Uterus (tissue), 4 donors: ENCODE results near the gene SUGP1. TPM values are rescaled to one million over a fixed set of nuclear protein-coding genes. Genes with fewer than 3 reads are reported as not detected.

Source experiments
- DNase-seq, 2 donors: peaks; one replicate each; pipeline ENCODE4 v3.0.0-alpha.2; 2019 to 2020
- H3K27ac ChIP-seq, 2 donors: fragments of 200-600 bp; sonication (generic); 1 replicate in 1 of 2; 2 replicates in 1 of 2; pipeline ENCODE4 v1.5.1; 2016 to 2018
- H3K27me3 ChIP-seq, 2 donors: fragments of 200-600 bp; sonication (generic); one replicate each; pipeline ENCODE4 v1.5.1; 2018 to 2019; ENCODE audit warnings: control low read depth in 1 of 2
- H3K36me3 ChIP-seq, 2 donors: fragments of 200-600 bp; sonication (generic); one replicate each; pipeline ENCODE4 v1.5.1; 2019; ENCODE audit warnings: control low read depth in 1 of 2
- H3K4me1 ChIP-seq, 2 donors: fragments of 200-600 bp; sonication (generic); one replicate each; pipeline ENCODE4 v1.5.1; 2018 to 2019; ENCODE audit warnings: control low read depth in 1 of 2
- H3K4me3 ChIP-seq, 2 donors: fragments of 200-600 bp; sonication (generic); 1 replicate in 1 of 2; 2 replicates in 1 of 2; pipeline ENCODE4 v1.5.1; 2018 to 2019; ENCODE audit warnings: mild to moderate bottlenecking in 1 of 2
- H3K9me3 ChIP-seq, 2 donors: fragments of 200-600 bp; sonication (generic); one replicate each; pipeline ENCODE4 v1.5.1; 2019; ENCODE audit warnings: control low read depth in 1 of 2
- CTCF ChIP-seq, 4 experiments: fragments of 200-600 bp in 2 of 4; fragments of 450-650 bp in 2 of 4; sonication (generic) in 2 of 4; IDR thresholded peaks; one replicate each; pipeline ENCODE4 v1.5.1; 2016 to 2019; ENCODE audit warnings: antibody characterized with exemption in 4 of 4, mild to moderate bottlenecking in 2 of 4, moderate library complexity in 1 of 4
- POLR2A ChIP-seq, 2 donors: fragments of 450-650 bp; IDR thresholded peaks; one replicate each; pipeline ENCODE4 v1.6.1; 2016; ENCODE audit warnings: antibody characterized with exemption in 2 of 2, mild to moderate bottlenecking in 1 of 2, moderate library complexity in 1 of 2
- intact Hi-C: fragments of 100-400 bp; cut with DNase I; formaldehyde crosslinking; loops from one replicate; pipeline ENCODE4 v1.15.1; 2023; ENCODE audit warnings: low total_unique reads
- total RNA-seq, 4 donors: library from RNA; depleted of rRNA in 3 of 4; stranded (reverse); fragments of >200 nt in 3 of 4; gene quantifications; one replicate each; pipeline versions ENCODE4 v1.1.0 to v1.2.4, GENCODE V29; 2014 to 2023
- donor health status: DM: yes; HTN: yes; CAD: no.

The SUGP1 gene
- total RNA-seq, 4 donors from 2014 or later: 9.5 to 43.6 (median 14.0) TPM

- TF ChIP-seq CTCF (IDR thresholded peaks at IDR 0.05) (no peak), POLR2A (IDR thresholded peaks at IDR 0.05) (no peak)
- Histone ChIP-seq H3K27me3 (no peaks in the 10 kb centered on the region), H3K4me3 (no peak overlapping the region), H3K4me1 (peaks cover 0 to 8% of the 10 kb centered on the region in 2 donors), H3K27ac (no peak overlapping the region), H3K36me3 (no peaks in the 10 kb centered on the region), H3K9me3 (peaks cover 0 to 3% of the 10 kb centered on the region in 2 donors)
- intact Hi-C loops: no loop called here
- no peak for DNase-seq
These were observed 56.3 kb downstream of the SUGP1 start for GRCh38 chr19:19263886-19264487.

- H3K4me3 ChIP-seq: no peak overlapping the region
- intact Hi-C loops: no loop called here
- H3K27ac ChIP-seq: no peak overlapping the region
- TF ChIP-seq POLR2A (IDR thresholded peaks at IDR 0.05) (no peak), CTCF (IDR thresholded peaks at IDR 0.05) (no peak)
- H3K27me3 ChIP-seq: no peaks in the 10 kb centered on the region
- peaks cover 0 to 3% of the 10 kb centered on the region in 2 donors for H3K9me3 ChIP-seq
- no peak for DNase-seq
- peaks cover 0 to 8% of the 10 kb centered on the region in 2 donors for H3K4me1 ChIP-seq
- no peaks in the 10 kb centered on the region for H3K36me3 ChIP-seq
These were observed 57.9 kb downstream of the SUGP1 start for GRCh38 chr19:19262190-19263057.

GRCh38 chr19:19261350-19262189, 58.7 kb downstream of the SUGP1 start:
- no peaks in the 10 kb centered on the region for H3K27me3 ChIP-seq
- H3K4me1 ChIP-seq: peaks cover 0 to 8% of the 10 kb centered on the region in 2 donors
- H3K27ac ChIP-seq: no peak overlapping the region
- peaks cover 0 to 3% of the 10 kb centered on the region in 2 donors for H3K9me3 ChIP-seq
- TF ChIP-seq POLR2A (IDR thresholded peaks at IDR 0.05) (no peak), CTCF (IDR thresholded peaks at IDR 0.05) (no peak)
- no peaks in the 10 kb centered on the region for H3K36me3 ChIP-seq
- intact Hi-C loops: no loop called here
- DNase-seq: no peak
- peak overlapping the region in 1 of 2 donors; percentile 23 for H3K4me3 ChIP-seq

DNA sequence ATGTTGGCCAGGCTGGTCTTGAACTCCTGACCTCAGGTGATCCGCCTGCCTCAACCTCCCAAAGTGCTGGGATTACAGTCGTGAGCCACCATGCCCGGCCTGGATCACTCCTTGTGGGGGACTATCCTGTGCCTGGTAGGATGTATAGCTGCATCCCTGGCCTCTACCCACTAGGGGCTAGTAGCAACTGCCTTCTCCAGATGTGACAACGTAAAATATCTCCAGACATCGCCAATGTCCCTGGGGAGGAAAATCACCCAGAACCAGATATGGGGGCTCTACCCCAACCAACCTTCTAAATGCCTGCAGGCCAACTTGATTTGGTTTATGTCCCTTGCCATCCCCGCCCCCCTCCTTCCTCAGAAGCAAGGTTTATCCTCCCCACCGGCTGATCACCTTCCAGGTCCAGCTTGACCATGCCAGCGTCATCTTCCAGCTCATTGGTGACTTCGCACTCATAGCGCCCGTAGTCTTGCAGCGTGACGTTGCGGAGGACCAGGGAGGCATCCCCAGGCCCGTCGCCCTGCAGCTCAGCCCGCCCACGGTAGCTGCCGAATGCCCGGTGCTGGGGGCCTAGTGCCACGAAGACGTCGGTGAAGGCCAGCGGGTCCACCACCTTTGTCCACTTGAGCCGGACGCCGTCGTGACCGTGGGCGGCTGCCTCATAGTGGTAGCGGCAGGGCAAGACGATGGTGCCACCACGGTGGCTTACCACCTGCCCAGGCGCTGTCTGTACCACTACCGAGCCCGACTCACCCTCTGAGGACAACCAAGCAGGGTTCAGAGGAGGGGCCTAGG, 59.7 kb downstream of the SUGP1 start:
- Histone ChIP-seq H3K9me3 (peaks cover 0 to 3% of the 10 kb centered on the region in 2 donors), H3K27me3 (no peaks in the 10 kb centered on the region), H3K4me1 (peaks cover 0 to 8% of the 10 kb centered on the region in 2 donors), H3K27ac (no peak overlapping the region), H3K36me3 (no peaks in the 10 kb centered on the region), H3K4me3 (no peak overlapping the region)
- DNase-seq: no peak
- intact Hi-C loops: no loop called here
- TF ChIP-seq CTCF (IDR thresholded peaks at IDR 0.05): no peak
- TF ChIP-seq POLR2A (IDR thresholded peaks at IDR 0.05): no peak
